ENCODE data around the gene NOS1AP. TPM values are rescaled to one million over a fixed set of nuclear protein-coding genes. Genes with fewer than 3 reads are reported as not detected.
"Not testable (repeated sequence)": the region's sequence is repeated elsewhere in the genome, so short reads cannot be mapped to it uniquely, and the experiment has no call there.

The NOS1AP gene
- total RNA-seq, 1 experiment from 2014 or later = 9.0 TPM

GRCh38 chr1:162056579-162056978, 12.9 kb upstream of the NOS1AP start:
- DNase-seq (ENCODE audit: low spot score) = no peak

- DNase-seq (ENCODE audit: low spot score) = no peak
These were observed 9.8 kb upstream of the NOS1AP start for GRCh38 chr1:162059721-162060120.

GRCh38 chr1:162060314-162060713, 9.2 kb upstream of the NOS1AP start:
- no peak for DNase-seq (ENCODE audit: low spot score)

- no peak for DNase-seq (ENCODE audit: low spot score)
These were observed 6.9 kb upstream of the NOS1AP start for GRCh38 chr1:162062542-162063015.

GRCh38 chr1:162065016-162065415, 4.5 kb upstream of the NOS1AP start:
- no peak for DNase-seq (ENCODE audit: low spot score)

GRCh38 chr1:162066836-162067235, 2.7 kb upstream of the NOS1AP start:
- DNase-seq (ENCODE audit: low spot score) = not testable (repeated sequence)

GRCh38 chr1:162067466-162067865, 2.0 kb upstream of the NOS1AP start:
- no peak for DNase-seq (ENCODE audit: low spot score)

- DNase-seq (ENCODE audit: low spot score) = no peak
These were observed 1.2 kb upstream of the NOS1AP start for GRCh38 chr1:162068301-162068700.

- DNase-seq (ENCODE audit: low spot score) = peak; percentile 52
These were observed 730 bp downstream of the NOS1AP start for GRCh38 chr1:162070094-162070748.

- DNase-seq (ENCODE audit: low spot score) = no peak
These were observed 1.3 kb downstream of the NOS1AP start for GRCh38 chr1:162070825-162071224.

- DNase-seq (ENCODE audit: low spot score) = no peak
These were observed 3.2 kb downstream of the NOS1AP start for GRCh38 chr1:162072740-162073139.

GRCh38 chr1:162074276-162075005, 5.0 kb downstream of the NOS1AP start:
- no peak for DNase-seq (ENCODE audit: low spot score)

- DNase-seq (ENCODE audit: low spot score) = peak; percentile 62
These were observed 6.4 kb downstream of the NOS1AP start for GRCh38 chr1:162075862-162076261.

- no peak for DNase-seq (ENCODE audit: low spot score)
These were observed 8.3 kb downstream of the NOS1AP start for GRCh38 chr1:162077648-162078299.

- no peak for DNase-seq (ENCODE audit: low spot score)
These were observed 9.5 kb downstream of the NOS1AP start for GRCh38 chr1:162079030-162079429.

- DNase-seq (ENCODE audit: low spot score) = no peak
These were observed 11.1 kb downstream of the NOS1AP start for GRCh38 chr1:162080472-162081015.

GRCh38 chr1:162081316-162081715, 11.8 kb downstream of the NOS1AP start:
- DNase-seq (ENCODE audit: low spot score) = no peak

GRCh38 chr1:162082080-162082479, 12.6 kb downstream of the NOS1AP start:
- DNase-seq (ENCODE audit: low spot score) = not testable (repeated sequence)

- no peak for DNase-seq (ENCODE audit: low spot score)
These were observed 13.8 kb downstream of the NOS1AP start for GRCh38 chr1:162083273-162083672.

GRCh38 chr1:162085991-162086390, 16.5 kb downstream of the NOS1AP start:
- DNase-seq (ENCODE audit: low spot score) = no peak

GRCh38 chr1:162087111-162087510, 17.6 kb downstream of the NOS1AP start:
- DNase-seq (ENCODE audit: low spot score) = no peak

- no peak for DNase-seq (ENCODE audit: low spot score)
These were observed 18.1 kb downstream of the NOS1AP start for GRCh38 chr1:162087574-162087973.
